NOMO-1 treated with dmso at 0.1 percent for 144 hours (cell line): ENCODE data around the gene FIGNL2.
A peak's percentile ranks its signal among the peaks of the same experiment; 100 is the strongest.

Experiments used
- DNase-seq: peaks from one replicate; lab custom pipeline; 2025; ENCODE audit not compliant: unreplicated experiment; lab: John Stamatoyannopoulos, UW

Gene FIGNL2

GRCh38 chr12:51860986-51861385 lies 12.5 kb upstream of the FIGNL2 start:
- no peak for DNase-seq

GRCh38 chr12:51855586-51856428 lies 7.3 kb upstream of the FIGNL2 start:
- no peak for DNase-seq

GRCh38 chr12:51852404-51853137 lies 4.1 kb upstream of the FIGNL2 start:
- no peak for DNase-seq

- DNase-seq, result peak; percentile 60
These were observed 3.1 kb upstream of the FIGNL2 start for GRCh38 chr12:51851413-51852124.

GRCh38 chr12:51850965-51851299 lies 2.4 kb upstream of the FIGNL2 start:
- DNase-seq, result no peak

GRCh38 chr12:51850081-51850964 lies 1.8 kb upstream of the FIGNL2 start:
- no peak for DNase-seq

- DNase-seq, result no peak
These were observed 570 bp upstream of the FIGNL2 start for GRCh38 chr12:51848841-51849735.

GRCh38 chr12:51847643-51848325 lies 734 bp downstream of the FIGNL2 start:
- DNase-seq, result no peak

- DNase-seq, result no peak
These were observed 1.4 kb downstream of the FIGNL2 start for GRCh38 chr12:51846911-51847642.

- no peak for DNase-seq
These were observed 2.2 kb downstream of the FIGNL2 start for GRCh38 chr12:51846271-51846691.

- no peak for DNase-seq
These were observed 3.0 kb downstream of the FIGNL2 start for GRCh38 chr12:51845482-51845881.

GRCh38 chr12:51844854-51845253 lies 3.7 kb downstream of the FIGNL2 start:
- no peak for DNase-seq

GRCh38 chr12:51841727-51842126 lies 6.8 kb downstream of the FIGNL2 start:
- DNase-seq, result no peak

GRCh38 chr12:51840966-51841365 lies 7.6 kb downstream of the FIGNL2 start:
- DNase-seq, result no peak

GRCh38 chr12:51839310-51839947 lies 9.1 kb downstream of the FIGNL2 start:
- DNase-seq, result no peak

- DNase-seq, result no peak
These were observed 9.8 kb downstream of the FIGNL2 start for GRCh38 chr12:51838762-51839161.

GRCh38 chr12:51838036-51838435 lies 10.5 kb downstream of the FIGNL2 start:
- DNase-seq, result no peak

- no peak for DNase-seq
These were observed 11.2 kb downstream of the FIGNL2 start for GRCh38 chr12:51837286-51837685.
